Common myeloid progenitor, CD34-positive (primary cell): ENCODE results near the gene PLA2G4E.
A peak's percentile ranks its signal among the peaks of the same experiment; 100 is the strongest.

Source experiments
- CTCF ChIA-PET: fragments of 350-600 bp; sonication (Branson Sonifier 250); formaldehyde crosslinking; loops from one replicate; lab custom pipeline; 2021; ENCODE audit warnings: antibody characterized with exemption; lab: Charles Lee
- POLR2A ChIA-PET: fragments of 350-600 bp; sonication (Branson Sonifier 250); formaldehyde crosslinking; loops from one replicate; lab custom pipeline; 2021; ENCODE audit warnings: antibody characterized with exemption; lab: Charles Lee
- DNase-seq, 3 donors: peaks; one replicate each; pipeline versions ENCODE4 v3.0.0 to v3.0.0-alpha.2; 2013
- H3K27ac ChIP-seq, 2 experiments: 1 replicate in 1 of 2; 2 replicates in 1 of 2; pipeline ENCODE4 v1.7.0; 2013; ENCODE audit warnings: inconsistent platforms in 2 of 2, low read length in 2 of 2, mild to moderate bottlenecking in 2 of 2, low read depth in 1 of 2, moderate library complexity in 1 of 2; ENCODE audit not compliant: severe bottlenecking in 2 of 2, insufficient read depth in 1 of 2, poor library complexity in 1 of 2
- H3K27me3 ChIP-seq, 5 experiments: replicated peaks in 2 of 5; 1 replicate in 3 of 5; 2 replicates in 2 of 5; pipeline versions ENCODE4 v1.6.1 to v1.7.0; 2013; ENCODE audit warnings: low read length in 4 of 5, mild to moderate bottlenecking in 2 of 5, moderate library complexity in 2 of 5, inconsistent platforms in 1 of 5; ENCODE audit not compliant: insufficient read depth in 5 of 5, control insufficient read depth in 4 of 5
- H3K36me3 ChIP-seq, 4 experiments: 1 replicate in 2 of 4; 2 replicates in 2 of 4; pipeline versions ENCODE4 v1.6.1 to v1.7.0; 2013; ENCODE audit warnings: low read length in 3 of 4, control low read depth in 1 of 4, mild to moderate bottlenecking in 1 of 4; ENCODE audit not compliant: control insufficient read depth in 4 of 4, insufficient read depth in 4 of 4
- H3K4me1 ChIP-seq, 4 experiments: 1 replicate in 3 of 4; 2 replicates in 1 of 4; pipeline versions ENCODE4 v1.6.1 to v1.7.1; 2013; ENCODE audit warnings: low read length in 3 of 4, mild to moderate bottlenecking in 3 of 4, control low read depth in 1 of 4, inconsistent platforms in 1 of 4, moderate library complexity in 1 of 4; ENCODE audit not compliant: control insufficient read depth in 4 of 4, insufficient read depth in 4 of 4; ENCODE audit errors: control extremely low read depth in 1 of 4
- H3K4me3 ChIP-seq, 7 experiments: 1 replicate in 4 of 7; 2 replicates in 3 of 7; pipeline versions ENCODE4 v1.5.1 to v1.7.0; 2013; ENCODE audit warnings: mild to moderate bottlenecking in 7 of 7, low read length in 6 of 7, moderate library complexity in 6 of 7, inconsistent platforms in 2 of 7, low read depth in 2 of 7, control low read depth in 1 of 7; ENCODE audit not compliant: insufficient read depth in 4 of 7, control insufficient read depth in 1 of 7; ENCODE audit errors: extremely low read depth in 1 of 7
- H3K9me3 ChIP-seq, 5 experiments: 1 replicate in 4 of 5; 2 replicates in 1 of 5; pipeline versions ENCODE4 v1.6.1 to v1.7.1; 2013; ENCODE audit warnings: low read length in 4 of 5, mild to moderate bottlenecking in 2 of 5, inconsistent platforms in 1 of 5, low read depth in 1 of 5, moderate library complexity in 1 of 5; ENCODE audit not compliant: control insufficient read depth in 4 of 5, insufficient read depth in 2 of 5; ENCODE audit errors: control extremely low read depth in 1 of 5
- WGBS: methylation state at CpG from one replicate; pipeline ENCODE4 v1.1.5; 2013; ENCODE audit not compliant: insufficient coverage; 5-methylcytosine and 5-hydroxymethylcytosine counted together

Gene PLA2G4E

DNA sequence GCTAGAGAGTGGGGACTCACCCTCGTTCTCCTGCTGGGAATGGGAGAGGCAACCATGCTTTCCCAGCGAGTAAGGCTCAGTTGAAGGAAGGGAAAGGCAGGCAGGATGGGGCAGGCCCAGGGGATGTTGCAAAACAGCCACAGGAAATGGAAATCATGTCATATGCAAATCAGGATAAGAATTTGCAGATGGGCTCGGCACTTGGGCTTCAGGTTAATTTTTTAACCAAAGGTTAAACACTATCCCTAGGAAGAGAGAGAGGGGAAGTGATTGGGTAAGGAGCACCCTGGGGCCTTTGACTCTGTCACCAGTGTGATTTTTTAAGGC, 14.6 kb upstream of the PLA2G4E start:
- WGBS: 90% methylated on average over 2 of the region's 3 CpGs
- no peak overlapping the region for H3K4me3 ChIP-seq
- CTCF ChIA-PET: no interaction called here
- H3K36me3 ChIP-seq: no peaks in the 10 kb centered on the region
- H3K27ac ChIP-seq: no peak overlapping the region
- H3K9me3 ChIP-seq: no peaks in the 10 kb centered on the region
- peaks cover 0 to 5% (median 2%) of the 10 kb centered on the region in 4 experiments for H3K4me1 ChIP-seq
- POLR2A ChIA-PET: no interaction called here
- DNase-seq: peak in 2 of 3 donors; percentile 2 to 7
- peaks cover 0 to 5% (median 0%) of the 10 kb centered on the region in 5 experiments for H3K27me3 ChIP-seq

DNA sequence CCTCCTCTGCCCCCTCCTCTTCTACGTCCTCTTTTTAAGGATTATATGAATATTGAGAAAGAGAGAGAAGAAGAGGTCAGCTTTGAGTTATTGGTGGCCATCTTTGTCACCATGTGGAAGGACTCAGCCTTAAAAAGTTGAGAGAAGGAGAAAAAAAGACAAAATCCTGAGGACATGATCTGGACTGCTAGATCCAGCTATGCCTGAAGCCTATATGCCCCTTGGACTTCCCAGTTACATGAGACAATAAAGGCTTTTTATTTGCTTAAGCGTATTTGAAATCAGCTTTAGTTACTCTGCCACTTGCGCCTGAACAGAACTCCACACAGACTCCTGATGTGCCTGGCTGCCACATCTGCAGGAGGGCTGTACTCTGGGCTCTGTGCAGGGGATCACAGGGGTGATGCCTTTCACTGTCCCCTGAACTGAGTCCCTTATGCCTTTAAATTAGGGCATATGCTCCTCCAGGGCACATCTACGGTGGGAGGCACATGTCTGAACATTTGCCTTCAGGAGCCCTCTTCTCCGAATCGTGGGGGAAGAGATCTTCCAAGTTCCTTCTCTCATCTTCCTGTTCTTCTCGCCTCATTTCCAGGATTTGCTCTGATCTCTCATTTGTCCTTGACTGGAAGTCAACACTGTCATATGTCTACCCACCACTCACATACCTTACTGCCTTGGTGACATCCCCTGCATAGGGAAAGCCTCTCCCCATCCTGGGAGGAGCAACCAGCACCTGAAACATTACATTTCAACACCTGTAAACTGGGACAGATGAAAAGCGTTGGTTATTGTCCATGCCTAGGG, 14.0 kb upstream of the PLA2G4E start:
- H3K9me3 ChIP-seq: no peaks in the 10 kb centered on the region
- ChIA-PET CTCF (interaction anchor here (0.9 kb wide), 1 partner anchor 46 kb away, joined by 3 read pairs; no protein-coding TSS in a partner anchor), POLR2A (no interaction called here)
- no peak overlapping the region for H3K4me3 ChIP-seq
- H3K27me3 ChIP-seq: peaks cover 0 to 8% (median 0%) of the 10 kb centered on the region in 5 experiments
- H3K4me1 ChIP-seq: peaks cover 0 to 5% (median 2%) of the 10 kb centered on the region in 4 experiments
- no peak for DNase-seq
- WGBS: 72% methylated on average over 7 of the region's 8 CpGs
- no peak overlapping the region for H3K27ac ChIP-seq
- no peaks in the 10 kb centered on the region for H3K36me3 ChIP-seq

DNA sequence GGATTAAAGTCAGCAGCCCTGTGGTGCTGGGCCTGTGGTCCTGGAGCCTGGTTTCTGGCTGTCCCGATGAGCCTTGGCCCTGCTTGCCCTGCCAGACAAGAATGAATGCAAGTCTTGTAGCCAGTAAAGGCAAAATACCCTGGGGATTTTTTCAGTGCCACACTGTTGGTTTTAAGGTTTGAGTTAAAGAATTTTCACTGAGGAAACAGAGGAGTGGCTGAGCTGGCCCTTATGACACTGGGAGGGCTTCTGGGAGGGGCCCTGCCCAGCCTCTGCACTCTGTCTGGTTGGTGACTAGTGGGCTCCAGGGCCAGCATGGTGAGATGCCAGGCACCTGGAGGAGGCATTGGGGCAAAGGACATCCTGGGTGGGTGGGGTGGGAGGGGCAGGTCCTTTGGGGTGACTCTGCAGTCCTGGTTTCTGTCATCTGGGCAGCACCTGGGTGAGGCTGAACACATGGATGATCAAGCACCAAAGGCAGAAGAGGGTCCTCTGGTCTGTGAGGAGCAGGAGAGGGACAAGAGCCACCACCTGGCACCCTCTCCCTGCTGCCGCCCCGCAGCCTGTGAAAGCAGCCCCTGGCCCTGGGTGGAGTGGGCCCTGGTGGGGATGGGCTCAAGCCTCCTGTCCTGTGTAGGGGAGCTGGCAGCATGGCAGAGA, 12.5 kb upstream of the PLA2G4E start:
- ChIA-PET POLR2A (no interaction called here), CTCF (no interaction called here)
- WGBS: 96% methylated on average over 3 of the region's 3 CpGs

DNA sequence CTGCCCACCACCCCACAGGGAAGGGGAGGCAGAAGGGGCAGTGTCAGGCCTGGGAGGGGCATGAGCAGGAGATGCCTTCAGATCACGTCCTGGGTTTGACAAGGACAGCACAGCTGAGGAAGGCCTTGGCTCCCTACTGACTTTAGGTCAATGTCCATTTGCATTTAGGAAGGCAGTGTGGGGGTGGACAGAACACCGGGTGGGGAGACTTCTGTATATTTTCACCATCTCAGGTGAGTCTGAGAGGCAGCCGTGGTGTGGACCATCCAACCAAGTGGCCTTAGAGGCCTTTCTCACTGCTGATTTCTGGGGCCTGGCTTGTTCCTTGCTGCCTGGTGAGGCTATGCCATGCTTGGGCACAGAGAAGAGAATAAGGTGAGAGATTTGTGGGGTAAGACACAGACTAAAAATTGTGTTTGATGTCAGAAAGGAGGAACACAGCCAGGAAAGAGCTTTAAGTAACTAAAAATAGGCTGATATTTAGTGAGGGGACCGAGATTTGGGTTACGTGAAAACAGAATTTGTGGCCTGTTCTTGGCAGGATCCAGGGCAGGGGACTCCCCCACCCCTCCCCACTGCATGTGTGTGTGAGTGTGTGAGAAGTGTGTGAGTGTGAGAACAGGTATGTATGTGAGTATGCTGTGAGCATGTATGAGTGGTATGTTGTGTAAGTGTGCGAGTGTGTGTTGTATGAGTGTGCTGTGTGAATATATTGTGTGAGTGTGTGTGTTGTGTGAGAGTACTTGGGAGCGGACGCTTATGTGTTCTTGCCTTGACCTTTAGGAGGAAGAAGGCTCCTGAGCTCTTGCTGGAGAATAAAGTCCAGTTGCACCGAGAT, 11.8 kb upstream of the PLA2G4E start:
- H3K9me3 ChIP-seq: no peaks in the 10 kb centered on the region
- peaks cover 0 to 8% (median under 1%) of the 10 kb centered on the region in 5 experiments for H3K27me3 ChIP-seq
- WGBS: 100% methylated on average over 8 of the region's 9 CpGs
- no peak overlapping the region for H3K27ac ChIP-seq
- POLR2A ChIA-PET: no interaction called here
- peaks cover 0 to 5% (median 2%) of the 10 kb centered on the region in 4 experiments for H3K4me1 ChIP-seq
- H3K4me3 ChIP-seq: no peak overlapping the region
- CTCF ChIA-PET: no interaction called here
- no peaks in the 10 kb centered on the region for H3K36me3 ChIP-seq
- DNase-seq: no peak

More for the DNA sequence above, 12.5 kb upstream of the PLA2G4E start:
- DNase-seq: no peak
- H3K36me3 ChIP-seq: no peaks in the 10 kb centered on the region
- H3K4me3 ChIP-seq: no peak overlapping the region
- no peak overlapping the region for H3K27ac ChIP-seq
- H3K4me1 ChIP-seq: peaks cover 0 to 5% (median 2%) of the 10 kb centered on the region in 4 experiments
- no peaks in the 10 kb centered on the region for H3K9me3 ChIP-seq
- H3K27me3 ChIP-seq: peaks cover 0 to 8% (median 0%) of the 10 kb centered on the region in 5 experiments

DNA sequence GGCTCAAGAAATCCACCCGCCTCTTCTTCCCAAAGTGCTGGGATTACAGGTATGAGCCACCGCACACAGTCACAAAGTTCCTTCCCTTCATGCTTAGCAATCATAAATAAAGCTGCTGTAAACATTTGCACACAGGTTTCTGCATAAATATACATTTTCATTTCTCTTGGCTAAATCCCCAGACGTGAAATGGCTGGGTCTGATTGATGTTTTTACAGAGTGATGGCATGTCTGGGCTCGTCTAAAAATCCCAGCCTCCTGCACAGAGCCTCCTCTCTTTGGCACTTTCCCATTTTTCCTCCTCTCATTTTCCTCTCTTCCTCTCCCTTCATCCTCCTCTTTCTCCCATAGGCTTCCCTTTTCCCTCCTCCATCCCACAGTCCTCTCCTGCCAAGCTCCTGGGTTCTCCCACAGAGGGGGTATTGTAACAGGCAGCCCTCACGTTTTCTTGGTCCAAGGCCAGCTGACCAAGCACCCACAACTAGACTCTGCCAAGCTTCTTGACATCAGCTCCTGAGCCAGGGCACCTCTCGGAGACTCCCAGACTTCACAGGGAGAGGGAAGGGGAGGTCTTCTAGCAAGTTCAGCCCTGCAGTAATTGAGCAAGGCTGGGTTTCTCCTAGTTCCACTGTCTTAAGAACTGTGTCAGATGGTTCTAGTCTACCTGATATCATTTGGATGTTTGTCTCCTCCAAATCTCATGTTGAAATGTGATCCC, 10.5 kb upstream of the PLA2G4E start:
- Histone ChIP-seq H3K4me1 (peaks cover 0 to 5% (median 2%) of the 10 kb centered on the region in 4 experiments), H3K27ac (no peak overlapping the region), H3K36me3 (no peaks in the 10 kb centered on the region), H3K9me3 (no peaks in the 10 kb centered on the region), H3K27me3 (peaks cover 0 to 11% (median 4%) of the 10 kb centered on the region in 5 experiments), H3K4me3 (no peak overlapping the region)
- POLR2A ChIA-PET: no interaction called here
- CTCF ChIA-PET: no interaction called here
- no peak for DNase-seq
- WGBS: 94% methylated on average over 5 of the region's 6 CpGs

DNA sequence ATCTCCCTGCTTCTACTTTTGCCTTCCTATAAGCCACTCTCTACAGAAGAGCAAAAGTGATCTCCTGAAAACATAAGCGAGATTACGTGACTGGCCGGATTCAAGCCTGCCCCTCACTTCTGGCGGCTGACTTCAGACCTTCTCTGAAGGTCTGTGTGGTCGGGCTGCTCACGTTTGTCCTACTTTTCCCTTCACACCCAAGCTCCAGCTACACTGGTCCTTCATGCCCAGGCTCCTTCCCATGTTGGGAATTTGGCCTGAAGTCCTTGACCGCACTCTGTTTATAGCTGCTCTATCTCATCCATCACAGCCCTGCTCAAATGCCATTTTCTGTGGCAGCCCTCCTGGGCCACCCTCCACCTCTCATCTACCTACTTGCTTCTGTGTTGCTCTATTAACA, 6.7 kb upstream of the PLA2G4E start:
- CTCF ChIA-PET: no interaction called here
- H3K36me3 ChIP-seq: no peaks in the 10 kb centered on the region
- H3K27ac ChIP-seq: no peak overlapping the region
- DNase-seq: no peak
- POLR2A ChIA-PET: no interaction called here
- H3K27me3 ChIP-seq: peaks cover 0 to 8% (median 4%) of the 10 kb centered on the region in 5 experiments
- no peak overlapping the region for H3K4me3 ChIP-seq
- 100% methylated on average over 7 of the region's 7 CpGs for WGBS
- peaks cover 0 to 11% (median 10%) of the 10 kb centered on the region in 5 experiments for H3K9me3 ChIP-seq
- H3K4me1 ChIP-seq: no peaks in the 10 kb centered on the region
